ENCODE results near the gene FOXP1. TPM values are rescaled to one million over a fixed set of nuclear protein-coding genes. Genes with fewer than 3 reads are reported as not detected.

Gene FOXP1
- polyA plus RNA-seq, 1 donor from 2014 or later, result 5.6 TPM

- H3K27me3 ChIP-seq (ENCODE audit: insufficient read depth, low read depth, low read length), result no peaks in the 10 kb centered on the region
- no peaks in the 10 kb centered on the region for H3K9me2 ChIP-seq (ENCODE audit: insufficient read depth, low read length)
- H3K4me3 ChIP-seq (ENCODE audit: low read length), result no peak overlapping the region
- H3K9me3 ChIP-seq (ENCODE audit: low read length), result no peaks in the 10 kb centered on the region
- no peak overlapping the region for H3K9ac ChIP-seq (ENCODE audit: low read length)
- H3K79me2 ChIP-seq (replicated peaks; ENCODE audit: insufficient read depth, low read length), result no peaks in the 10 kb centered on the region
- H2AFZ ChIP-seq (ENCODE audit: low read depth, low read length), result no peak overlapping the region
- no peaks in the 10 kb centered on the region for H3F3A ChIP-seq (ENCODE audit: insufficient read depth, low read length, poor library complexity, severe bottlenecking)
- no peak overlapping the region for H3K4me2 ChIP-seq (ENCODE audit: low read length)
- TF ChIP-seq EP300 (conservative IDR thresholded peaks at IDR 0.05; ENCODE audit: poor library complexity, severe bottlenecking) (no peak), EZH2 (IDR thresholded peaks at IDR 0.05; ENCODE audit: borderline replicate concordance, insufficient read depth, low read length, poor library complexity, severe bottlenecking) (no peak), TAF1 (IDR thresholded peaks at IDR 0.05; ENCODE audit: low read depth) (no peak), RAD21 (conservative IDR thresholded peaks at IDR 0.05) (no peak), POLR2AphosphoS5 (IDR thresholded peaks at IDR 0.05) (no peak), SMC3 (conservative IDR thresholded peaks at IDR 0.05; ENCODE audit: poor library complexity) (no peak), MXI1 (conservative IDR thresholded peaks at IDR 0.05; ENCODE audit: poor library complexity, severe bottlenecking) (no peak), CTCF (IDR thresholded peaks at IDR 0.05; ENCODE audit: poor library complexity, severe bottlenecking) (no peak)
- TF ChIP-seq, protein P1, sequence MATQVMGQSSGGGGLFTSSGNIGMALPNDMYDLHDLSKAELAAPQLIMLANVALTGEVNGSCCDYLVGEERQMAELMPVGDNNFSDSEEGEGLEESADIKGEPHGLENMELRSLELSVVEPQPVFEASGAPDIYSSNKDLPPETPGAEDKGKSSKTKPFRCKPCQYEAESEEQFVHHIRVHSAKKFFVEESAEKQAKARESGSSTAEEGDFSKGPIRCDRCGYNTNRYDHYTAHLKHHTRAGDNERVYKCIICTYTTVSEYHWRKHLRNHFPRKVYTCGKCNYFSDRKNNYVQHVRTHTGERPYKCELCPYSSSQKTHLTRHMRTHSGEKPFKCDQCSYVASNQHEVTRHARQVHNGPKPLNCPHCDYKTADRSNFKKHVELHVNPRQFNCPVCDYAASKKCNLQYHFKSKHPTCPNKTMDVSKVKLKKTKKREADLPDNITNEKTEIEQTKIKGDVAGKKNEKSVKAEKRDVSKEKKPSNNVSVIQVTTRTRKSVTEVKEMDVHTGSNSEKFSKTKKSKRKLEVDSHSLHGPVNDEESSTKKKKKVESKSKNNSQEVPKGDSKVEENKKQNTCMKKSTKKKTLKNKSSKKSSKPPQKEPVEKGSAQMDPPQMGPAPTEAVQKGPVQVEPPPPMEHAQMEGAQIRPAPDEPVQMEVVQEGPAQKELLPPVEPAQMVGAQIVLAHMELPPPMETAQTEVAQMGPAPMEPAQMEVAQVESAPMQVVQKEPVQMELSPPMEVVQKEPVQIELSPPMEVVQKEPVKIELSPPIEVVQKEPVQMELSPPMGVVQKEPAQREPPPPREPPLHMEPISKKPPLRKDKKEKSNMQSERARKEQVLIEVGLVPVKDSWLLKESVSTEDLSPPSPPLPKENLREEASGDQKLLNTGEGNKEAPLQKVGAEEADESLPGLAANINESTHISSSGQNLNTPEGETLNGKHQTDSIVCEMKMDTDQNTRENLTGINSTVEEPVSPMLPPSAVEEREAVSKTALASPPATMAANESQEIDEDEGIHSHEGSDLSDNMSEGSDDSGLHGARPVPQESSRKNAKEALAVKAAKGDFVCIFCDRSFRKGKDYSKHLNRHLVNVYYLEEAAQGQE (IDR thresholded peaks at IDR 0.05; ENCODE audit: borderline replicate concordance), result no peak
- H3K27ac ChIP-seq (ENCODE audit: low read length), result no peak overlapping the region
- no peaks in the 10 kb centered on the region for H4K20me1 ChIP-seq (ENCODE audit: insufficient read depth)
- H3K36me3 ChIP-seq (ENCODE audit: insufficient read depth, low read length), result no peaks in the 10 kb centered on the region
These were observed 639.6 kb downstream of the FOXP1 start for GRCh38 chr3:70943886-70944285.

DNA sequence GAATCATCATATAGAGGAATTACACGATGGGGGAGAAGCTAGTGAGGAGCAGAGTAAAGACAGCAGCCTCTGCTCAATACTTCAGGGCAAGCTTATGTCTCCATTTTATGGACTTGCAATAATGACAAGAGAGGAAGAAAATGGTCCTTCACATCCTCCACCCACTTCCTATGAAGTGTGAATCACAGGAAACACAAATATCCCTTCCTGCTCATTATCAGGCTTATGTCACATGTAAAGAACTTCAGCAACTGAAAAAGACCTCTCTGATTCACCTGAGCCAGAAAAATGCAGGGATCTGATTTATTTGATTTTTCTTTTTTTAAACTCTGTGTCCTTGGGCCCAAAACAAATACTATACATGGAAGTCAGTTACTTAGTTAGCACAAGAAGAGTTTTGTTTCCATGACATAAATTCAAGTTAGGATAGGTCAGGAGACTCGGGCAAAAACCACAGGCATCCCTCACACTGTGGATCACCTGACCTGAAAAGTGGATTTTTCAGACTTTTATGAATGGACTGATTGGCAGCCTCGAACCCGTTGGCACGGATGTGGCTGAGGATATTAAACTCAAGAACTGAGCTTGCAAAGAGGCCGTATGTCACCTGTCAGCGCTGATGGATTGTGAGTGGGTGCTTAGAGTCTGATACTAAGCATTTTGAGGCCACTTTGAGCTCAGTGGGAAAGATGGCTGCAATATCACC lies 650.3 kb downstream of the FOXP1 start:
- Histone ChIP-seq H3K27me3 (ENCODE audit: insufficient read depth, low read depth, low read length) (no peaks in the 10 kb centered on the region), H3K9me2 (ENCODE audit: insufficient read depth, low read length) (no peaks in the 10 kb centered on the region), H3K79me2 (replicated peaks; ENCODE audit: insufficient read depth, low read length) (no peaks in the 10 kb centered on the region), H3F3A (ENCODE audit: insufficient read depth, low read length, poor library complexity, severe bottlenecking) (no peaks in the 10 kb centered on the region), H3K9me3 (ENCODE audit: low read length) (no peaks in the 10 kb centered on the region), H3K4me2 (ENCODE audit: low read length) (no peak overlapping the region), H4K20me1 (ENCODE audit: insufficient read depth) (no peaks in the 10 kb centered on the region), H3K4me3 (ENCODE audit: low read length) (no peak overlapping the region), H3K36me3 (ENCODE audit: insufficient read depth, low read length) (no peaks in the 10 kb centered on the region), H3K27ac (ENCODE audit: low read length) (no peak overlapping the region), H2AFZ (ENCODE audit: low read depth, low read length) (no peak overlapping the region), H3K9ac (ENCODE audit: low read length) (no peak overlapping the region)
- TF ChIP-seq SMC3 (conservative IDR thresholded peaks at IDR 0.05; ENCODE audit: poor library complexity), result no peak
- TF ChIP-seq TAF1 (IDR thresholded peaks at IDR 0.05; ENCODE audit: low read depth), result no peak
- TF ChIP-seq CTCF (IDR thresholded peaks at IDR 0.05; ENCODE audit: poor library complexity, severe bottlenecking), result no peak
- no peak for TF ChIP-seq EZH2 (IDR thresholded peaks at IDR 0.05; ENCODE audit: borderline replicate concordance, insufficient read depth, low read length, poor library complexity, severe bottlenecking)
- TF ChIP-seq POLR2AphosphoS5 (IDR thresholded peaks at IDR 0.05), result no peak
- TF ChIP-seq, protein P1 (IDR thresholded peaks at IDR 0.05; ENCODE audit: borderline replicate concordance), result no peak
- no peak for TF ChIP-seq RAD21 (conservative IDR thresholded peaks at IDR 0.05)
- no peak for TF ChIP-seq EP300 (conservative IDR thresholded peaks at IDR 0.05; ENCODE audit: poor library complexity, severe bottlenecking)
- TF ChIP-seq MXI1 (conservative IDR thresholded peaks at IDR 0.05; ENCODE audit: poor library complexity, severe bottlenecking), result no peak
